HG03045 (cell line): ENCODE data around the gene GUCY1A1.

Experiments used
- ATAC-seq: cut with Tn5 transposase; IDR thresholded peaks from one replicate; pipeline ENCODE4 v1.9.1; 2021; ENCODE audit warnings: mild to moderate bottlenecking, moderate library complexity; ENCODE audit not compliant: unreplicated experiment

GUCY1A1 gene

GRCh38 chr4:155688860-155689259 is 22.2 kb downstream of the GUCY1A1 start:
- no peak for ATAC-seq

GRCh38 chr4:155690044-155690837 is 23.6 kb downstream of the GUCY1A1 start:
- ATAC-seq: no peak

- no peak for ATAC-seq
These were observed 25.7 kb downstream of the GUCY1A1 start for GRCh38 chr4:155692361-155692760.

GRCh38 chr4:155693015-155693663 is 26.5 kb downstream of the GUCY1A1 start:
- ATAC-seq: no peak

- ATAC-seq: no peak
These were observed 27.6 kb downstream of the GUCY1A1 start for GRCh38 chr4:155694100-155694785.

GRCh38 chr4:155696226-155696625 is 29.6 kb downstream of the GUCY1A1 start:
- no peak for ATAC-seq

- ATAC-seq: no peak
These were observed 30.1 kb downstream of the GUCY1A1 start for GRCh38 chr4:155696726-155697125.

GRCh38 chr4:155701827-155702226 is 35.2 kb downstream of the GUCY1A1 start:
- ATAC-seq: no peak

GRCh38 chr4:155703486-155704247 is 37.0 kb downstream of the GUCY1A1 start:
- ATAC-seq: no peak

- ATAC-seq: no peak
These were observed 38.3 kb downstream of the GUCY1A1 start for GRCh38 chr4:155704841-155705404.

GRCh38 chr4:155705664-155706063 is 39.0 kb downstream of the GUCY1A1 start:
- no peak for ATAC-seq

GRCh38 chr4:155706147-155706546 is 39.5 kb downstream of the GUCY1A1 start:
- no peak for ATAC-seq

DNA sequence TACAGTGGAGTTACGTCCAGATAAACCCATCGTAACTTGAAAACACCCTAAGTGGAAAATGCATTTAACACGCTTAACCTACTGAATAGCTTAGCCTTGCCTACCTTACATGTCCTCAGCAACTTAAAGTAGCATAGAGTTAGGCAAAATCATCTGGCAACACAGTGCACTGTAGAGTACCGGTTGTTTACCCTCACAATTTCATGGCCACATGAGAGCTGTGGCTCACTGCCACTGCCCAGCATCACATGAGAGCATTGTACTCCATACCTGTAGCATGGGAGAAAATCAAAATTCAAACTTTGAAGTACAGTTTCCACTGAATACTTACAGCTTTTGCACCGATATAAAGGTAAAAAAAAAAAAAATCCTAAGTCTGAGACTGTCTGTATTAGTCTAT is 40.6 kb downstream of the GUCY1A1 start:
- ATAC-seq: no peak

- ATAC-seq: no peak
These were observed 42.1 kb downstream of the GUCY1A1 start for GRCh38 chr4:155708782-155709181.

DNA sequence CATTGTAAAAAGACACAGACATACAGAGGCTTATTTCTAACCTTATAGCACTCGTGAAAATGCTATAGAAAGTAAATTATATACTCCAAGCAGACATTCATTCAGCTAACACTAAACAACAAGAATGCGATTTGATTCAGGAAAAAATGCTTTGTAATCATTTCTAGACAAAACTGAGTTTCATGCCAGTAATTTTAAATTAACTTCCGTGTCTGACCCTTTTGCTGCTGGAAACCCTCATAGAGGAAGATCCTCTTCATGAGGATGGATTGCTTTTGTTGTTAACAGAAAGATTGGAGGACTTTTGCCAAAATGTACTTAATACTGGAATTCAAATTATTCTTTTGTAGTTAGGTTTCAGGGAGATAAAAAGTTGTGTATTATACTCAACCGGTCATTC is 43.3 kb downstream of the GUCY1A1 start:
- ATAC-seq: no peak

GRCh38 chr4:155711556-155711955 is 44.9 kb downstream of the GUCY1A1 start:
- ATAC-seq: no peak

DNA sequence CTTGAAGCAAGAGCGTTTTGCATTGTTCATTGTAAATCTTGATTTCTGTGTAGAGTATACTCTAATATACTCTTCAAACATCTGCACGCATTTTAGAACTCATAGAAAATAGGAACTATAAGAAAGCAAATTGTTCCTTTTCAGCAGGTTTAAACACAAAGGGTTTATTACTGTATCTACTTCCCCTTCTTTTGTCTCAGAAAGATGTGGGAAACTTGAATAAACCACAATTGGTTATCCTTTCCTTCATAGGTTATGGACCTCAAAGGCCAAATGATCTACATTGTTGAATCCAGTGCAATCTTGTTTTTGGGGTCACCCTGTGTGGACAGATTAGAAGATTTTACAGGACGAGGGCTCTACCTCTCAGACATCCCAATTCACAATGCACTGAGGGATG is 46.2 kb downstream of the GUCY1A1 start:
- ATAC-seq: no peak

DNA sequence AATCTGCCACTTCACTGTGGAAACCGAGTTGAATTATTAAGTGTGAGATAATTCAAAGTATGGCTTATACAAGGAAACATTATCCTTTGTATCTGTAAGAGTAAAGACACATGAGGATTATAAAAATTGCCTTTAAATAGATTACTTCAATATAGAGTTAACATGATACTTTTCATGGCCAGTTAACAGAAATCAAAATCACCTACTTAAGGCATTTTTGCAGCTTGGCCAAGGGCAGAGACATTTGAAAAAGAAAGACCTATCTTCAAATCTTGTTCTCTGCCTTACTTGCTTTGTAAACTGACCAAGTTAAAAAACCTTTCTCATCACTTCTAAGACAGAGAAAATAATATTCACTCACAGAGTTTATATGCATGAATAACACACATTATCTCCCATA is 47.3 kb downstream of the GUCY1A1 start:
- no peak for ATAC-seq

DNA sequence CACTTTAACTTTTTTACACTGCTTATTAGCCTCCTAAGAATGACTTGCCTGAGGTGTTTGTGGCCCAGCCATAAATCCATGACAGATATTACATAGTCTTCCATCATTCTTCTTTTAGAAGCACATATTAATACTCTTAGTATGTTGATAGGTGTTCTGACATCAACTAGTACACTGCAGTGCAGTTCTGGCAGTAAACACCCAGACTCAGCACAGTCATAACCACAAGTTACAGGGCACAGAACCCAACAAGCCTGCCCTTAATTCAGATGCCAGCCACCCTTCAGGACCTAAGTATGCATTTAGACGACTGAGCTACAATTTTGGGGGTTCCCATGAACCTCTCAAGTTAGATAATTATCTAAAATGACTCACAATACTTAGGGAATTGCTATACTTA is 55.7 kb downstream of the GUCY1A1 start:
- ATAC-seq: no peak

GRCh38 chr4:155722816-155723499 is 56.3 kb downstream of the GUCY1A1 start:
- no peak for ATAC-seq
